DND-41 (cell line): ENCODE measurements around the gene LMX1A.

Source experiments
- ATAC-seq: fragments of 200-7000 bp; cut with Tn5 transposase; 3 replicates; pipeline ENCODE4 v1.9.1; 2021; ENCODE audit warnings: low read depth; ENCODE audit not compliant: insufficient read depth
- DNase-seq: peaks from one replicate; pipeline ENCODE4 v3.0.0-alpha.2; 2020
- H2AFZ ChIP-seq: 2 replicates; pipeline ENCODE4 v1.6.0; 2012; ENCODE audit warnings: low read depth, low read length
- H3K27ac ChIP-seq: 2 replicates; pipeline ENCODE4 v1.5.1; 2012; ENCODE audit warnings: low read length, inconsistent platforms
- H3K27me3 ChIP-seq: fragments of 200-600 bp; sonication (generic); 2 replicates; pipeline ENCODE4 v1.6.0; 2012; ENCODE audit warnings: low read length, mild to moderate bottlenecking, inconsistent platforms; ENCODE audit not compliant: insufficient read depth, poor library complexity
- H3K36me3 ChIP-seq: 2 replicates; pipeline ENCODE4 v1.5.1; 2012; ENCODE audit warnings: low read length, inconsistent platforms; ENCODE audit not compliant: insufficient read depth
- H3K4me1 ChIP-seq: 2 replicates; pipeline ENCODE4 v1.5.1; 2012; ENCODE audit warnings: mild to moderate bottlenecking, low read length; ENCODE audit not compliant: insufficient read depth
- H3K4me2 ChIP-seq: 2 replicates; pipeline ENCODE4 v1.6.0; 2012; ENCODE audit warnings: mild to moderate bottlenecking, moderate library complexity, low read length, inconsistent platforms; ENCODE audit not compliant: insufficient read depth
- H3K4me3 ChIP-seq, 2 experiments: fragments of 200-600 bp in 1 of 2; shearing (Covaris generic) in 1 of 2; 2 replicates each; pipeline ENCODE4 v1.5.1; 2012 to 2016; ENCODE audit warnings: inconsistent platforms in 2 of 2, low read length in 2 of 2, mild to moderate bottlenecking in 2 of 2, low read depth in 1 of 2, moderate library complexity in 1 of 2
- H3K79me2 ChIP-seq: 2 replicates; pipeline ENCODE4 v1.6.0; 2012; ENCODE audit warnings: low read length, inconsistent platforms; ENCODE audit not compliant: insufficient read depth
- H3K9ac ChIP-seq: 2 replicates; pipeline ENCODE4 v1.6.0; 2012; ENCODE audit warnings: low read depth, mild to moderate bottlenecking, inconsistent platforms, low read length, moderate library complexity
- H3K9me3 ChIP-seq: 2 replicates; pipeline ENCODE4 v1.5.1; 2012; ENCODE audit warnings: low read length, moderate library complexity, mild to moderate bottlenecking, inconsistent platforms; ENCODE audit not compliant: insufficient read depth, severe bottlenecking
- H4K20me1 ChIP-seq: 2 replicates; pipeline ENCODE4 v1.6.0; 2012; ENCODE audit warnings: low read length; ENCODE audit not compliant: insufficient read depth
- CTCF ChIP-seq: IDR thresholded peaks from 2 replicates; pipeline ENCODE4 v1.5.1; 2012; ENCODE audit warnings: borderline replicate concordance, low read length, moderate library complexity, mild to moderate bottlenecking; ENCODE audit not compliant: poor library complexity, severe bottlenecking; ENCODE audit errors: extremely low read depth
- EZH2 ChIP-seq: IDR thresholded peaks from 3 replicates; pipeline ENCODE4 v1.6.1; 2012; ENCODE audit warnings: borderline replicate concordance, low read depth, mild to moderate bottlenecking, moderate library complexity, low read length, inconsistent platforms; ENCODE audit not compliant: severe bottlenecking

LMX1A gene

GRCh38 chr1:165387505-165387904, 31.0 kb upstream of the LMX1A start:
- no peaks in the 10 kb centered on the region for H3K79me2 ChIP-seq
- H3K4me2 ChIP-seq = no peak overlapping the region
- no peaks in the 10 kb centered on the region for H3K36me3 ChIP-seq
- ATAC-seq = no peak
- peaks cover 85% of the 10 kb centered on the region for H3K27me3 ChIP-seq
- H3K4me3 ChIP-seq = no peak overlapping the region
- H2AFZ ChIP-seq = no peak overlapping the region
- no peak overlapping the region for H3K9ac ChIP-seq
- no peaks in the 10 kb centered on the region for H3K4me1 ChIP-seq
- TF ChIP-seq CTCF (no peak), EZH2 (no peak)
- DNase-seq = no peak
- H3K27ac ChIP-seq = no peak overlapping the region
- no peaks in the 10 kb centered on the region for H3K9me3 ChIP-seq
- H4K20me1 ChIP-seq = peaks cover 58% of the 10 kb centered on the region

DNA sequence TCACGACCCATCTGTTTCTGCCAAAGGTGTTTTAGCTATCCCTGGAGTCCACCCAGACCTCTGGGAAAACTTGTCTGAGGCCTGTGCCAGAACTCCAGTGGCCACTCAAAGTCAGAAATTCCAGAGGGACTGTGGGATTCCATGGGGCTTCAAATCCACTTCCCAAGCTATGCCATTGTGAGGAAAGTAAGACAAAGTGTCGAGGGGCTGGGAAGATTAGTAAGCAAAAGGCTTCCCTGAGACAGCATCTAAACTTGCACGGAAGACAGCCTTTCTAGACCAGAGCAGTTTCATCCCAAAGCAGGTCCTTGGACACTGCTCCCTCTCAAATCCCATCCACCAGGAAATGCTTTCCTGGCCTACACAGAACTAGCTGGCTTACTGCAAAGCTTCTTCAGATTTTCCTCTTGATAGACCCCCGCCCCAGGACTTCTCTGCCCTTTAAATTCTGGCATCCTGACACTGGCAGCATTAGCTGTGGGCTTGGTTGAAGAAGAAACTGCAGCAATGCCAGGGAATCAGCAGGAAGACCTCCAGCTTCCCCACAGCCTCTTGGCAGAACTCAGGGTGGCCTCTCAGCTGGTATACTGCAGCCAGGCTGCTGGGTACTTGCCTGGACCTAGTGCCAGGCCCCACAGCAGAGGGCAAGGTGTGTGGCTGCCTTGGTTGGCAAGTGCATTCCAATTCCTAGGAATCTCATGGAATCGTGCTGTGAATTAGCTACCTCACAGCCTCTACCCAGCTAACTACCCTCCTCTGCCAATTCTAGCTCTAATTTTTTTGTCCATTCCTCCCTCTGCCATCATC, 27.3 kb upstream of the LMX1A start:
- Histone ChIP-seq H4K20me1 (peaks cover 35% of the 10 kb centered on the region), H3K27ac (no peak overlapping the region), H3K36me3 (no peaks in the 10 kb centered on the region), H3K4me1 (no peaks in the 10 kb centered on the region), H3K27me3 (peaks cover 85% of the 10 kb centered on the region), H3K9me3 (no peaks in the 10 kb centered on the region), H3K79me2 (no peaks in the 10 kb centered on the region), H2AFZ (no peak overlapping the region), H3K4me2 (no peak overlapping the region), H3K9ac (no peak overlapping the region), H3K4me3 (no peak overlapping the region)
- DNase-seq (no peak), ATAC-seq (no peak)
- TF ChIP-seq CTCF (no peak), EZH2 (no peak)

DNA sequence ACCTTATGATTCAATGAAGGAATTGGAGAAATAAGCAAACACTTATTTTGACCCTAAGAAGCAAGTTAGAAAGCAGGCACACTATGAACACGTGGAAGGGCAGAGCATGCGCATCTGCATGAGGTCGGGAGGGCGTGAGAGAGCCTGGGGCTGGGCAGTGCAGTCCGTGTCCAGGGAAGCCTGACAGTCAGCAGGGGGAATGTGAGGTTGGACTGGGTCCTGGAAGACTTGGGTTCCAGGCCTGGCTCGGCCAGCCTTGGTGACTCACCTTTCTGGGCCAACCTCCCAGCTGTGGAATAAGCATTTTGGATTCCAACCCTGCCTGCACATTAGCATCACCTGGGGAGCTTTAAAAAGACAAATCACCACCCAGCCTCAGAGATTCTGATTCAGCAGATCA, 26.6 kb upstream of the LMX1A start:
- no peak for DNase-seq
- Histone ChIP-seq H3K4me1 (no peaks in the 10 kb centered on the region), H3K27me3 (peaks cover 78% of the 10 kb centered on the region), H3K79me2 (no peaks in the 10 kb centered on the region), H4K20me1 (peaks cover 30% of the 10 kb centered on the region), H3K4me2 (no peak overlapping the region), H2AFZ (no peak overlapping the region), H3K27ac (no peak overlapping the region), H3K9ac (no peak overlapping the region), H3K4me3 (no peak overlapping the region), H3K9me3 (no peaks in the 10 kb centered on the region), H3K36me3 (no peaks in the 10 kb centered on the region)
- ATAC-seq = no peak
- TF ChIP-seq EZH2 (no peak), CTCF (no peak)
